Peyer's patch (tissue), 4 donors: ENCODE data around the gene DEK. TPM values are rescaled to one million over a fixed set of nuclear protein-coding genes. Genes with fewer than 3 reads are reported as not detected.

Experiments used
- DNase-seq, 3 donors: peaks; one replicate each; pipeline ENCODE4 v3.0.0-alpha.2; 2017 to 2019
- H3K27ac ChIP-seq, 4 donors: fragments of 200-600 bp; sonication (generic); one replicate each; pipeline ENCODE4 v1.5.1; 2016 to 2019
- H3K27me3 ChIP-seq, 2 donors: fragments of 200-600 bp; sonication (generic); one replicate each; pipeline ENCODE4 v1.5.1; 2019
- H3K36me3 ChIP-seq, 3 donors: fragments of 200-600 bp; sonication (generic); one replicate each; pipeline ENCODE4 v1.5.1; 2016 to 2019
- H3K4me1 ChIP-seq, 4 donors: fragments of 200-600 bp; sonication (generic); one replicate each; pipeline ENCODE4 v1.5.1; 2016 to 2019
- H3K4me3 ChIP-seq, 4 donors: fragments of 200-600 bp; sonication (generic); 1 replicate in 3 of 4; 2 replicates in 1 of 4; pipeline ENCODE4 v1.5.1; 2016 to 2019; ENCODE audit warnings: mild to moderate bottlenecking in 1 of 4
- H3K9me3 ChIP-seq, 4 donors: fragments of 200-600 bp; sonication (generic); one replicate each; pipeline ENCODE4 v1.5.1; 2016 to 2019; ENCODE audit warnings: mild to moderate bottlenecking in 1 of 4
- POLR2A ChIP-seq, 2 donors: fragments of 450-650 bp; IDR thresholded peaks; one replicate each; pipeline ENCODE4 v1.5.1; 2017; ENCODE audit warnings: antibody characterized with exemption in 2 of 2, mild to moderate bottlenecking in 2 of 2, moderate library complexity in 2 of 2
- total RNA-seq, 4 donors: library from RNA; depleted of rRNA; stranded (reverse); fragments of >200 nt; gene quantifications; one replicate each; pipeline ENCODE4 v1.1.0, GENCODE V29; 2016
- TF ChIP-seq, protein P1 (sequence below), 6 experiments: fragments of 450-650 bp in 4 of 6; fragments of 200-600 bp in 2 of 6; sonication (generic) in 1 of 6; IDR thresholded peaks; one replicate each; pipeline ENCODE4 v1.5.1; 2017 to 2019; ENCODE audit warnings: antibody characterized with exemption in 6 of 6, mild to moderate bottlenecking in 3 of 6, moderate library complexity in 1 of 6

The DEK gene
- total RNA-seq, 4 donors from 2014 or later, result 93.1 to 140 (median 127) TPM

GRCh38 chr6:18242062-18242851 lies 22.1 kb downstream of the DEK start:
- no peaks in the 10 kb centered on the region for H3K9me3 ChIP-seq
- peak overlapping the region in 1 of 4 donors; percentile 47 for H3K27ac ChIP-seq
- DNase-seq, result peak in 1 of 3 donors; percentile 73
- peaks cover 0 to 10% (median 0%) of the 10 kb centered on the region in 4 donors for H3K4me1 ChIP-seq
- peaks cover 0 to 22% (median 0%) of the 10 kb centered on the region in 3 donors for H3K36me3 ChIP-seq
- no peaks in the 10 kb centered on the region for H3K27me3 ChIP-seq
- no peak overlapping the region for H3K4me3 ChIP-seq
- no peak for TF ChIP-seq POLR2A (IDR thresholded peaks at IDR 0.05)
- TF ChIP-seq, protein P1, sequence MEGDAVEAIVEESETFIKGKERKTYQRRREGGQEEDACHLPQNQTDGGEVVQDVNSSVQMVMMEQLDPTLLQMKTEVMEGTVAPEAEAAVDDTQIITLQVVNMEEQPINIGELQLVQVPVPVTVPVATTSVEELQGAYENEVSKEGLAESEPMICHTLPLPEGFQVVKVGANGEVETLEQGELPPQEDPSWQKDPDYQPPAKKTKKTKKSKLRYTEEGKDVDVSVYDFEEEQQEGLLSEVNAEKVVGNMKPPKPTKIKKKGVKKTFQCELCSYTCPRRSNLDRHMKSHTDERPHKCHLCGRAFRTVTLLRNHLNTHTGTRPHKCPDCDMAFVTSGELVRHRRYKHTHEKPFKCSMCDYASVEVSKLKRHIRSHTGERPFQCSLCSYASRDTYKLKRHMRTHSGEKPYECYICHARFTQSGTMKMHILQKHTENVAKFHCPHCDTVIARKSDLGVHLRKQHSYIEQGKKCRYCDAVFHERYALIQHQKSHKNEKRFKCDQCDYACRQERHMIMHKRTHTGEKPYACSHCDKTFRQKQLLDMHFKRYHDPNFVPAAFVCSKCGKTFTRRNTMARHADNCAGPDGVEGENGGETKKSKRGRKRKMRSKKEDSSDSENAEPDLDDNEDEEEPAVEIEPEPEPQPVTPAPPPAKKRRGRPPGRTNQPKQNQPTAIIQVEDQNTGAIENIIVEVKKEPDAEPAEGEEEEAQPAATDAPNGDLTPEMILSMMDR (IDR thresholded peaks at IDR 0.05), result no peak

DNA sequence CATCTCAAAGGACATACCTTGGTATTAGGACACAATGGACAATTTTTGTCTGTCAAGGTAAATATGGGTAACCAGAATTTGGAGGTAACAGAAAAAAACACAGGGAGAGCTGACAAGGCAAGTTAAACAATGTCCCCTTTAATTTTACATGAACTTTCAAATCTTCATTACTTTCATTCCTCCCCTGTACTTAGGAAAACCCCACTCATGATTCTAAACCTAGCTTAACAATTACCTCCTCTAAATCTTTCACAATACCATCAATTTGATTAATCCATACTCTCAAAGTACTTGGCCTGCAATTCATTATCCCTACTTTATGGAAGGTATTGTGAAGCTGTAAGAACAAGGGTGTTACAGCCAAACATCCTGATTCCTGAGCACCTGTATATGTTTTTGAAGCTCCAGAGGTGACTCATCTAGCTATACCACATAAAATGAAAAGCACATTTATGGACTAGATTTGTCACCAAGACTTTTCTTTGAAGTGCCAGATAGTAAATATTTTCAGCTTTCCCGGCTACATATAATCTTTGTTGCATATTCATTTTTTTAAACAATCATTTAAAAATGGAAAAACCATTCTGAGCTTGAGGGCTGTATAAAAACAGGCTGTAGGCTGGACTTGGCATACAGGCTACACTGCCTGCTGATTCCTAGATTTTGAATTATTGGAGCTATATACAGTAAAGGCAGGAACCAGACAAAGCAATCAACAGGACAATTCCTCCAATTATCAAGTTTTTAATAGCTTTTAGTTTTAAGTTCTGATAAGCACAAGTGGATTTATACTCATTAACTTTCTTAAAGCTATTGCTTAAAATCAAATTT lies 22.9 kb downstream of the DEK start:
- no peak for TF ChIP-seq POLR2A (IDR thresholded peaks at IDR 0.05)
- TF ChIP-seq, protein P1 (IDR thresholded peaks at IDR 0.05), result no peak
- Histone ChIP-seq H3K4me3 (no peak overlapping the region), H3K27me3 (no peaks in the 10 kb centered on the region), H3K4me1 (peaks cover 0 to 10% (median 0%) of the 10 kb centered on the region in 4 donors), H3K9me3 (no peaks in the 10 kb centered on the region), H3K27ac (peak overlapping the region in 1 of 4 donors; percentile 47), H3K36me3 (peaks cover 0 to 28% (median 0%) of the 10 kb centered on the region in 3 donors)
- no peak for DNase-seq

DNA sequence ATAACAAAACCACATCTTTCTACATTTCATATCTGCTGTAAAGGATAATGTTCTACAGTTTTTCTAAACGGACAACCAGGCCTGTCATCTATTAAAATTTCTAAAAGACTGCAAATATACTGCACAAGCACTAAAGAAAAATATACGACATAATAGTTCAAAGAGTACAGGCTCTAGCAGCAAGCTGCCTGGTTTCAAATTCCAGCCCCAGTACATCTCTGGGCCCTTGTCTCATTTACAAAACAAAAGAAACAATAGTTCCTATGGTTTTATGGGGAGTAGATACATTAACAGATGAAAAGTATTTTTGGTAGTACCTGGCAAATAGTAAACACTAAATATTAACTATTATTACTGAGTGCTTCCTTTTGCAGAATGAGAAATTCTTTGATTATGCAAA lies 24.1 kb downstream of the DEK start:
- DNase-seq, result no peak
- no peak overlapping the region for H3K27ac ChIP-seq
- H3K4me3 ChIP-seq, result no peak overlapping the region
- H3K4me1 ChIP-seq, result peaks cover 0 to 4% (median 0%) of the 10 kb centered on the region in 4 donors
- peaks cover 0 to 32% (median 0%) of the 10 kb centered on the region in 3 donors for H3K36me3 ChIP-seq
- H3K27me3 ChIP-seq, result no peaks in the 10 kb centered on the region
- no peaks in the 10 kb centered on the region for H3K9me3 ChIP-seq
- TF ChIP-seq, protein P1 (IDR thresholded peaks at IDR 0.05), result no peak
- no peak for TF ChIP-seq POLR2A (IDR thresholded peaks at IDR 0.05)

DNA sequence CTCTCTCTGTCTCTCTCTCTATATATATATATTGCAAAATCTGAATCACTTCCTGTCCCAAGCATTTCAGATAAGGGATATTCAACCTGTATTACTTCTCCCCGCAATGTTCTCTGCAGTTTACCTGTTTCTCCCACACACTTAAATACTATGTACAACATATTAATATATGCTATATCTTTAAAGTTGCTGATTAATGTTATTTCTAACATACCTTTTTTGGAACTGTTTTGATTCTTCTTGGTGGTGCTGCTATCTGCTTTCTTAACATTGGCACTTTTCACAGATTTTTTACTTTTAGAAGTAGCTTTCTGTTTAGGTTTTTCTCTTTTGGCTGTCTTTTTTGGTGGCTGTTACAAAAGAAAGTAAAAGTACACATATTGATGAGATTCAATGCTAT lies 27.2 kb downstream of the DEK start:
- H3K36me3 ChIP-seq, result peaks cover 0 to 37% (median 0%) of the 10 kb centered on the region in 3 donors
- H3K4me3 ChIP-seq, result no peak overlapping the region
- H3K4me1 ChIP-seq, result peaks cover 0 to 3% (median 0%) of the 10 kb centered on the region in 4 donors
- H3K27ac ChIP-seq, result no peak overlapping the region
- no peaks in the 10 kb centered on the region for H3K27me3 ChIP-seq
- H3K9me3 ChIP-seq, result no peaks in the 10 kb centered on the region
- TF ChIP-seq POLR2A (IDR thresholded peaks at IDR 0.05), result no peak
- TF ChIP-seq, protein P1 (IDR thresholded peaks at IDR 0.05), result no peak
- no peak for DNase-seq

GRCh38 chr6:18235524-18235923 lies 28.8 kb downstream of the DEK start:
- no peak for TF ChIP-seq POLR2A (IDR thresholded peaks at IDR 0.05)
- TF ChIP-seq, protein P1 (IDR thresholded peaks at IDR 0.05), result no peak
- Histone ChIP-seq H3K9me3 (no peaks in the 10 kb centered on the region), H3K27ac (no peak overlapping the region), H3K27me3 (no peaks in the 10 kb centered on the region), H3K4me3 (no peak overlapping the region), H3K4me1 (no peaks in the 10 kb centered on the region), H3K36me3 (peaks cover 0 to 54% (median 0%) of the 10 kb centered on the region in 3 donors)
- no peak for DNase-seq
